Suprapubic skin (tissue), 4 donors: ENCODE data around the gene FBXW2. TPM values are rescaled to one million over a fixed set of nuclear protein-coding genes. Genes with fewer than 3 reads are reported as not detected.

Experiments used
- DNase-seq, 2 donors: peaks; one replicate each; pipeline ENCODE4 v3.0.0-alpha.2; 2019; ENCODE audit warnings: low spot score in 2 of 2
- H3K27ac ChIP-seq: fragments of 200-600 bp; sonication (generic); one replicate; pipeline ENCODE4 v1.5.1; 2019
- H3K27me3 ChIP-seq: fragments of 200-600 bp; sonication (generic); one replicate; pipeline ENCODE4 v1.5.1; 2019
- H3K36me3 ChIP-seq: fragments of 200-600 bp; sonication (generic); one replicate; pipeline ENCODE4 v1.5.1; 2019
- H3K4me1 ChIP-seq: fragments of 200-600 bp; sonication (generic); one replicate; pipeline ENCODE4 v1.5.1; 2019
- H3K4me3 ChIP-seq: fragments of 200-600 bp; sonication (generic); one replicate; pipeline ENCODE4 v1.5.1; 2019; ENCODE audit warnings: mild to moderate bottlenecking
- H3K9me3 ChIP-seq: fragments of 200-600 bp; sonication (generic); one replicate; pipeline ENCODE4 v1.5.1; 2019
- CTCF ChIP-seq, 2 donors: fragments of 200-600 bp in 1 of 2; fragments of 450-650 bp in 1 of 2; sonication (generic) in 1 of 2; IDR thresholded peaks; one replicate each; pipeline ENCODE4 v1.5.1; 2016 to 2019; ENCODE audit warnings: antibody characterized with exemption in 2 of 2, mild to moderate bottlenecking in 1 of 2, moderate library complexity in 1 of 2
- EP300 ChIP-seq: sonication (generic); formaldehyde crosslinking; IDR thresholded peaks from one replicate; pipeline ENCODE4 v1.6.1; 2017; ENCODE audit warnings: antibody characterized with exemption
- POLR2A ChIP-seq, 2 donors: fragments of 450-650 bp; IDR thresholded peaks; one replicate each; pipeline ENCODE4 v1.6.1; 2017; ENCODE audit warnings: antibody characterized with exemption in 2 of 2, mild to moderate bottlenecking in 2 of 2, moderate library complexity in 2 of 2
- POLR2AphosphoS5 ChIP-seq, 3 donors: sonication (generic); formaldehyde crosslinking; IDR thresholded peaks; one replicate each; pipeline ENCODE4 v1.6.1; 2017; ENCODE audit warnings: antibody characterized with exemption in 3 of 3
- WGBS: methylation state at CpG from one replicate; pipeline ENCODE4 v1.1.5; 2018; 5-methylcytosine and 5-hydroxymethylcytosine counted together
- total RNA-seq, 4 donors: library from RNA; depleted of rRNA; stranded (reverse); fragments of >200 nt; gene quantifications; one replicate each; pipeline ENCODE4 v1.1.0, GENCODE V29; 2016

The FBXW2 gene
- total RNA-seq, 4 donors from 2014 or later: 40.4 to 74.8 (median 52.3) TPM

GRCh38 chr9:120734607-120735410 lies 58.4 kb downstream of the FBXW2 start:
- Histone ChIP-seq H3K36me3 (no peaks in the 10 kb centered on the region), H3K4me1 (peaks cover 5% of the 10 kb centered on the region), H3K27me3 (no peaks in the 10 kb centered on the region), H3K4me3 (no peak overlapping the region), H3K27ac (peak overlapping the region; percentile 41), H3K9me3 (no peaks in the 10 kb centered on the region)
- no peak for DNase-seq
- WGBS: no CpG with 5 or more reads among the region's 2 CpGs
- TF ChIP-seq EP300 (no peak), POLR2A (IDR thresholded peaks at IDR 0.05) (no peak), CTCF (IDR thresholded peaks at IDR 0.05) (no peak), POLR2AphosphoS5 (IDR thresholded peaks at IDR 0.05) (no peak)

GRCh38 chr9:120733190-120733589 lies 60.0 kb downstream of the FBXW2 start:
- WGBS: 85% methylated on average over 5 of the region's 5 CpGs

GRCh38 chr9:120730654-120731514 lies 62.3 kb downstream of the FBXW2 start:
- no peak overlapping the region for H3K27ac ChIP-seq
- no peaks in the 10 kb centered on the region for H3K27me3 ChIP-seq
- TF ChIP-seq POLR2A (IDR thresholded peaks at IDR 0.05) (no peak), CTCF (IDR thresholded peaks at IDR 0.05) (no peak), POLR2AphosphoS5 (IDR thresholded peaks at IDR 0.05) (no peak), EP300 (no peak)
- no peak overlapping the region for H3K4me3 ChIP-seq
- 62% methylated on average over 4 of the region's 7 CpGs for WGBS
- peaks cover 5% of the 10 kb centered on the region for H3K4me1 ChIP-seq
- no peaks in the 10 kb centered on the region for H3K36me3 ChIP-seq
- no peaks in the 10 kb centered on the region for H3K9me3 ChIP-seq
- DNase-seq: no peak

More at GRCh38 chr9:120733190-120733589, 60.0 kb downstream of the FBXW2 start:
- Histone ChIP-seq H3K27ac (no peak overlapping the region), H3K9me3 (no peaks in the 10 kb centered on the region), H3K4me3 (no peak overlapping the region), H3K27me3 (no peaks in the 10 kb centered on the region), H3K36me3 (no peaks in the 10 kb centered on the region), H3K4me1 (peaks cover 5% of the 10 kb centered on the region)
- DNase-seq: no peak
- TF ChIP-seq CTCF (IDR thresholded peaks at IDR 0.05): no peak
- no peak for TF ChIP-seq EP300
- no peak for TF ChIP-seq POLR2A (IDR thresholded peaks at IDR 0.05)
- TF ChIP-seq POLR2AphosphoS5 (IDR thresholded peaks at IDR 0.05): no peak

- peaks cover 1% of the 10 kb centered on the region for H3K4me1 ChIP-seq
- TF ChIP-seq POLR2A (IDR thresholded peaks at IDR 0.05): no peak
- no peak for TF ChIP-seq POLR2AphosphoS5 (IDR thresholded peaks at IDR 0.05)
- TF ChIP-seq CTCF (IDR thresholded peaks at IDR 0.05): no peak
- no peak for TF ChIP-seq EP300
- no peaks in the 10 kb centered on the region for H3K27me3 ChIP-seq
- no peaks in the 10 kb centered on the region for H3K36me3 ChIP-seq
- H3K9me3 ChIP-seq: no peaks in the 10 kb centered on the region
- H3K27ac ChIP-seq: no peak overlapping the region
- no peak for DNase-seq
- 60% methylated on average over 5 of the region's 5 CpGs for WGBS
- H3K4me3 ChIP-seq: no peak overlapping the region
These were observed 63.4 kb downstream of the FBXW2 start for GRCh38 chr9:120729791-120730241.

GRCh38 chr9:120726484-120726883 lies 66.7 kb downstream of the FBXW2 start:
- Histone ChIP-seq H3K27me3 (no peaks in the 10 kb centered on the region), H3K4me3 (no peak overlapping the region), H3K27ac (no peak overlapping the region), H3K4me1 (no peaks in the 10 kb centered on the region), H3K36me3 (no peaks in the 10 kb centered on the region), H3K9me3 (no peaks in the 10 kb centered on the region)
- no peak for DNase-seq
- 79% methylated on average over 2 of the region's 2 CpGs for WGBS
- TF ChIP-seq CTCF (IDR thresholded peaks at IDR 0.05) (no peak), EP300 (no peak), POLR2A (IDR thresholded peaks at IDR 0.05) (no peak), POLR2AphosphoS5 (IDR thresholded peaks at IDR 0.05) (no peak)
